ENCODE data around the gene STARD8.

Gene STARD8

DNA sequence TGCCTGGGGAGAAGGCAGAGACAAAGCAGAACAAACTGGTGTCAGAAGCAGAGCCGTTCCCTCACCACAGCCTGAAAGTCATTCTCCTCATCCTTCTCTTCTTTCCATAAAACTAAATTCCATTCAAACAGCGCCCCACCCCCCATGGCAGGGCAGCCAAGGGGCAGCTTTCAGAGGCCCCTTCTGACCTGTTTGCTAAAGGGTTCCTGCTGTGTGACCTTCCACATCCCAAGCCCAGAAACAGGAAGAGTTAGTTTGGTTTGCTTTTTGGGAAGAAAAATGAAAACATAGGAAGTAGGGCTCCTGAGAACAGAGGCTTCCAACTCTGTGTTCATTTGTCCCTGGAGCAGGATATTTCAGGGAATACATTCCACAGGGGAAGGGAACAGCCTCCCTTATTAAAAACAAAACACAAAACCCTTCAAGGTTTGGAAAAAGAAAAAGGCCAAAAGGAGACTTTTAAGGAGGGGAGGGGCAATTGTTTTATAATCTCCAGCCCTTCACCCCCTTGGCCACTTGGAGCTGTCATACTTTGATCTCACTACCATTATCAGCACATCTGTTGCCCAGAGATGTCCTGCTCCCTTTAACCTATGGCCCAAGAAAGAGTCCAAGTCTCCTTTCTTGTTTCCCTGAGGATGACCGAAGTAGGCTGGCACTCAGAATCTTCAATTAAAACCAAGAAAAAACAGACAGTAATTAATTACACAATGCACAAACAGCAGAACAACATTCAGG lies 25.3 kb downstream of the STARD8 start:
- TF ChIP-seq, protein P1, sequence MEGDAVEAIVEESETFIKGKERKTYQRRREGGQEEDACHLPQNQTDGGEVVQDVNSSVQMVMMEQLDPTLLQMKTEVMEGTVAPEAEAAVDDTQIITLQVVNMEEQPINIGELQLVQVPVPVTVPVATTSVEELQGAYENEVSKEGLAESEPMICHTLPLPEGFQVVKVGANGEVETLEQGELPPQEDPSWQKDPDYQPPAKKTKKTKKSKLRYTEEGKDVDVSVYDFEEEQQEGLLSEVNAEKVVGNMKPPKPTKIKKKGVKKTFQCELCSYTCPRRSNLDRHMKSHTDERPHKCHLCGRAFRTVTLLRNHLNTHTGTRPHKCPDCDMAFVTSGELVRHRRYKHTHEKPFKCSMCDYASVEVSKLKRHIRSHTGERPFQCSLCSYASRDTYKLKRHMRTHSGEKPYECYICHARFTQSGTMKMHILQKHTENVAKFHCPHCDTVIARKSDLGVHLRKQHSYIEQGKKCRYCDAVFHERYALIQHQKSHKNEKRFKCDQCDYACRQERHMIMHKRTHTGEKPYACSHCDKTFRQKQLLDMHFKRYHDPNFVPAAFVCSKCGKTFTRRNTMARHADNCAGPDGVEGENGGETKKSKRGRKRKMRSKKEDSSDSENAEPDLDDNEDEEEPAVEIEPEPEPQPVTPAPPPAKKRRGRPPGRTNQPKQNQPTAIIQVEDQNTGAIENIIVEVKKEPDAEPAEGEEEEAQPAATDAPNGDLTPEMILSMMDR (IDR thresholded peaks at IDR 0.05; ENCODE audit: low read depth, low read length): no peak
- TF ChIP-seq POLR2A (IDR thresholded peaks at IDR 0.05; ENCODE audit: extremely low read depth, insufficient read length): no peak
- TF ChIP-seq, protein P2, sequence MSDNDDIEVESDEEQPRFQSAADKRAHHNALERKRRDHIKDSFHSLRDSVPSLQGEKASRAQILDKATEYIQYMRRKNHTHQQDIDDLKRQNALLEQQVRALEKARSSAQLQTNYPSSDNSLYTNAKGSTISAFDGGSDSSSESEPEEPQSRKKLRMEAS (IDR thresholded peaks at IDR 0.05; ENCODE audit: low read depth, low read length): no peak
- no peak for TF ChIP-seq MYC (IDR thresholded peaks at IDR 0.05; ENCODE audit: low read depth, low read length)

DNA sequence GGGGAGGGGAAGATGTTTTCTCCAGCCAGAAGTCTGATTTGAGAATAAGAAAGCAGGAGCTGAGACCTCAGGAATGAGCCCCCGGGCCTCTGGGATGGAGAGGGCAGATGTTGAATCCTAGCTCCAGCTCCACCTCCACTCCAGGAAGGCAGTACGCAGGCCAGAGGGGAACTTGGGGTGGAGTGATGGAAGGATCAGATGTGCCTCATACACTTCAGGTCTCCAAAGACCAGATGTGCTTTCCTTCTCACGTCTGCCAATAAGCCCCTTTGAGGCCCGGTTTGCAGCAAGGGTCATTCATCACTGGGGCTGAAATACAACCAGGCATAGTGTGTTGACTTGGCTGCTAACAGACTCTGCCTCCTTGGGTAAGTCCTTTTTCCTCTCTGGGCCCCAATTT lies 28.1 kb downstream of the STARD8 start:
- H3K4me3 ChIP-seq (ENCODE audit: low read depth, low read length): no peak overlapping the region
- DNase-seq (ENCODE audit: low read depth): no peak
- TF ChIP-seq, protein P2 (IDR thresholded peaks at IDR 0.05; ENCODE audit: low read depth, low read length): no peak
- TF ChIP-seq, protein P1 (IDR thresholded peaks at IDR 0.05; ENCODE audit: low read depth, low read length): no peak
- no peak for TF ChIP-seq MYC (IDR thresholded peaks at IDR 0.05; ENCODE audit: low read depth, low read length)
- TF ChIP-seq POLR2A (IDR thresholded peaks at IDR 0.05; ENCODE audit: extremely low read depth, insufficient read length): no peak

More for the DNA sequence above, 25.3 kb downstream of the STARD8 start:
- no peak for DNase-seq (ENCODE audit: low read depth)
- no peak overlapping the region for H3K4me3 ChIP-seq (ENCODE audit: low read depth, low read length)

DNA sequence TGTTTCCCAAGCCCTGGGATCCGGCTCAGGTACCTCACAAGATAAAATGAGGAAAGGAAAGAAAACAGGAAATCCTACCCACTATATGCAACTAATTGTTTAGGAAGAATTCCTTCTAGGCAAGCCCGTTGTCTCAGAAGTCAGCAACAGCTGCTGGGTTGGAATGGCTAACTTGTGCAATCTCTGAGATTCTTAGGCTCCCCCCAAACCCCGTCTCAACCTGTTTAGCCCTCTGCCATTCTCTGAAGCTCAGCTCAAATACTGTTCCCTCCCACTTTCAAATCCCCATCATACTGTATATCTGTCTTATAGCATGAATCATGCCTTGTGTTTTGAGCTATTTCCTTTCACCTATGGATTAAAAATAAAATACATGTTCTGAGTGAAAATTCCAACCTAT lies 28.9 kb downstream of the STARD8 start:
- no peak for DNase-seq (ENCODE audit: low read depth)
- no peak overlapping the region for H3K4me3 ChIP-seq (ENCODE audit: low read depth, low read length)
- TF ChIP-seq, protein P1 (IDR thresholded peaks at IDR 0.05; ENCODE audit: low read depth, low read length): no peak
- TF ChIP-seq, protein P2 (IDR thresholded peaks at IDR 0.05; ENCODE audit: low read depth, low read length): no peak
- TF ChIP-seq MYC (IDR thresholded peaks at IDR 0.05; ENCODE audit: low read depth, low read length) (no peak), POLR2A (IDR thresholded peaks at IDR 0.05; ENCODE audit: extremely low read depth, insufficient read length) (no peak)

DNA sequence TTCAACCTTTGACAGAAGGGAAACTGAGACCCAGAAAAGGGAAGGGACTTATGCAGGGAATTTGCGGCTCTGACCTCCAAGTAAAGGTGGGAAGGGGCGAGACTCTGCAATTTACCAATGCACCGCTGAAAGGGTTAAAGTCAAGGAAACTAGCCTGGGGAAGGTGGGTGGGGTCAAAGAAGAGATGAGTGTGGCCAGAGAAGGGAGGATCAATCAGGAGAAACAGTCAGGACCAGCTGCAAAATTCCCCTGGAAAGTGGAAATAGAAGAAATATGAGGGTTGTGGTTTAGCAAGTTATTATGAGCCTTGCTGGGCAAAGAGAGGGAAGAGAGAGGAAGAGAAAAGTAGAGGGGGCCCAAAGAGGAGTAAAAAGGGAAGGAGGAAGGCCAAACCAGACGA lies 30.5 kb downstream of the STARD8 start:
- TF ChIP-seq, protein P2 (IDR thresholded peaks at IDR 0.05; ENCODE audit: low read depth, low read length): no peak
- TF ChIP-seq MYC (IDR thresholded peaks at IDR 0.05; ENCODE audit: low read depth, low read length) (no peak), POLR2A (IDR thresholded peaks at IDR 0.05; ENCODE audit: extremely low read depth, insufficient read length) (no peak)
- TF ChIP-seq, protein P1 (IDR thresholded peaks at IDR 0.05; ENCODE audit: low read depth, low read length): no peak
- no peak overlapping the region for H3K4me3 ChIP-seq (ENCODE audit: low read depth, low read length)
- no peak for DNase-seq (ENCODE audit: low read depth)

DNA sequence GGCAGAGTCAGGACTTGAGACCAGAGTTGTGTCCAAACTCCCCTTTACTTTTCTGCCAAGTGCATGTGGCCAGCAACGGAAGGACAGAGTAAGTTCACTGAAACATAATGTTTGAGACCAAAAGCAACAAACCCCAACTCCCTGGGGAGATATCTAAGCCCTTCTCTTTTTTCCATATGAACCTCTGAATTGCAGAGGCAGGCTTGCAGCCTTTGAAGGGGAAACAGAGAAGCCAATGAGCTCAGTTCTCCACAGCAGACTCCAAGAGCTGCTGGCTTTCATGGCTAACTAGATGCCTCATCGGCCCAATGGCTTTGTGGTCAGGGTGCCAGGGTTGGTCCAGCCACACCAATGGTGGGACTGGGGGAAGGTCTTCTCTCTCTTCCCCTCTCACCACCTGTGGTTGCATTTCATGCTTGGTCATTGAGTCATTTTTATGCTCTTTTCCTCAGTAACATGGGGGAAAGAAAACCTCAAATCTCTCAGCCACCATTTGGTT lies 34.0 kb downstream of the STARD8 start:
- peak; percentile 94 for DNase-seq (ENCODE audit: low read depth)
- TF ChIP-seq, protein P1 (IDR thresholded peaks at IDR 0.05; ENCODE audit: low read depth, low read length): no peak
- 0 out of 2 replicates have a peak, but pooled peaks have one; percentile 28 for TF ChIP-seq MYC (IDR thresholded peaks at IDR 0.05; ENCODE audit: low read depth, low read length)
- no peak overlapping the region for H3K4me3 ChIP-seq (ENCODE audit: low read depth, low read length)
